GM18519 (cell line): ENCODE results near the gene NDST4.
"Not testable (repeated sequence)": the region's sequence is repeated elsewhere in the genome, so short reads cannot be mapped to it uniquely, and the experiment has no call there.

ENCODE experiments used
- ATAC-seq: cut with Tn5 transposase; IDR thresholded peaks from one replicate; pipeline ENCODE4 v1.9.1; 2021; ENCODE audit warnings: mild to moderate bottlenecking, moderate library complexity; ENCODE audit not compliant: unreplicated experiment, low FRiP score

Gene NDST4

DNA sequence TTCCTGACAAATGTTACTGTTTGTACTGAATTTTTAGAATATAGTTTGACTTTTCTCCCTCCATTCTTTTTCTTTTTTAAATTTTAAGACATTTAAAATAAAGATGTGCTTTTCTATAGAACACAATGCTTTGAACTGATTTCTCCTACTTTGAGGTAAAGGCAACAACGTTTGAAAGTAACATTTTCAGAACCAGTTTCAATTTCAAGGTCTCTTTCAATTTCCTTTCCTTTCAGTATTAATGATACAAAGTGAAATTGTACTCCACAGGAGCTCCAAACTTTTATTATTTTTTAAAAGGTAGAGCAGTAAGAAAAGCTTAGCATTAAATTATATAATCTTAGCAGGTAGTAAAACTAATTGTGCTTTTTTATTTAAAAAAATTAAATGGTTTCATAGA is 54.9 kb downstream of the NDST4 start:
- ATAC-seq: no peak

DNA sequence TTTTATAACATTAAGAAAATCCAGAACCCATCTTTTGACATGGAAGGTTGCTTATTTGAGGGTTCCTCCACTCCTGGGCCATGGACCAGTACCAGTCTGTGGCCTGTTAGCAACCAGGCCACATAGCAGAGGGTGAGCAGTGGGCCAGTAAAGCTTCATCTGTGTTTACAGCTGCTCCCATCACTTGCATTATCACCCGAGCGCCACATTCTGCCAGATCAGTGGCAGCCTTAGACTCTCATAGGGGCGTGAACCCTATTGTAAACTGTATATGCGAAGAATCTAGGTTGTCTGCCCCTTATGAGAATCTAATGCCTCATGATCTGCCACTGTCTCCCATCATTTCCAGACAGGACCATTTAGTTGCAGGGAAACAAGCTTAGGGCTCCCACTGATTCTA is 58.6 kb downstream of the NDST4 start:
- ATAC-seq: no peak

DNA sequence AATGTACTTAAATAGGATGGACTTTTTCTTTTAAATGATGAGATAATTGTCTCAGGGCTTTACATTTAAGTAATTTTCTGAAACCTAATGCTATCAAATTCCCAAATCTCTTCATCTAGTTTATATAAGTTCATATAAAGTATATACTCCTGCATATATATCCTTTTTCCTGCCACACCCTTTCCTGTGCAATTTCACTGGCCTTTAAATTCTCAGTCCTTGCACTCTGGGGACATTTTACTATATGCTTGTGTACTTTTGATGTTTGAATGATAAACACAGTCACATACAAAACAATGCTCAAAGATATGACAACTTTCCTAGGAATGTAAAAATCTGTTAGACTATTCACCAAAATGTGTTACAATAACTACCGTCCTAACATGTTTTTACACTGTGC is 60.1 kb downstream of the NDST4 start:
- ATAC-seq: no peak

DNA sequence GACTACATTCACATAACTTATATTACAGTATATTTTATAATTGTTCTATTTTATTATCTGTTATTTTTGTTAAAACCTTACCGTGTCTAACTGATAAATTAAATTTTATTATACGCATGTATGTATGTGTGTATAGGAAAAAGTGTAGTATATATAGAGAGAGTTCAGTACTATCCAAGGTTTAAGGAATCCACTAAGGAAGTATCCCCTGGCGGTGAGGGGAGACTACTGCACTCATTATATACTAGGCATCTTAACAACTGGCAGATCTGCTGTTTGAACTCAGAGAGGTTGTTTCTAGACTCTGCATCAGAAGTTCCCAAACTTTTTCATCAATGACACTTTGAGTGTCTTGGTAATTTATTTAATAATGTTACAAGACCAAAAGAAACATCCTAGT is 70.9 kb downstream of the NDST4 start:
- ATAC-seq: peak; percentile 83

DNA sequence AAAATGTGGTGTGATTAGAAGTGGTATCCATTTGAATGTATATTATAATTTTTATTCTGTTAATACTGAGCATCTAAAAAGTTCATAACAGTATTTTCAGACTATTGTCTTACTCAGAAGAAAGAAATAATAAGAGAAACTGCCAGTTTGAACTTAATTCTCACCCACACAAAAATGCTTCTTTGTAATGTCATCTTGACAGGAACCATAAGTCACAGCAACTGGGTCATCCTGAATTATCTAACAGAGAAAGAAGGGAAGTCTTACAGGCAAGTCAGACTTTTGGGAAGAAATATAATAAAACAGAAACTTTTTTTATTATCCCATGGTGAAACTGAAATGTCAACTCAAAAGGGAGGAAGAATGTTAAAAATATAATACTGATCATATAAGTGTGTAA is 83.1 kb downstream of the NDST4 start:
- ATAC-seq: no peak

DNA sequence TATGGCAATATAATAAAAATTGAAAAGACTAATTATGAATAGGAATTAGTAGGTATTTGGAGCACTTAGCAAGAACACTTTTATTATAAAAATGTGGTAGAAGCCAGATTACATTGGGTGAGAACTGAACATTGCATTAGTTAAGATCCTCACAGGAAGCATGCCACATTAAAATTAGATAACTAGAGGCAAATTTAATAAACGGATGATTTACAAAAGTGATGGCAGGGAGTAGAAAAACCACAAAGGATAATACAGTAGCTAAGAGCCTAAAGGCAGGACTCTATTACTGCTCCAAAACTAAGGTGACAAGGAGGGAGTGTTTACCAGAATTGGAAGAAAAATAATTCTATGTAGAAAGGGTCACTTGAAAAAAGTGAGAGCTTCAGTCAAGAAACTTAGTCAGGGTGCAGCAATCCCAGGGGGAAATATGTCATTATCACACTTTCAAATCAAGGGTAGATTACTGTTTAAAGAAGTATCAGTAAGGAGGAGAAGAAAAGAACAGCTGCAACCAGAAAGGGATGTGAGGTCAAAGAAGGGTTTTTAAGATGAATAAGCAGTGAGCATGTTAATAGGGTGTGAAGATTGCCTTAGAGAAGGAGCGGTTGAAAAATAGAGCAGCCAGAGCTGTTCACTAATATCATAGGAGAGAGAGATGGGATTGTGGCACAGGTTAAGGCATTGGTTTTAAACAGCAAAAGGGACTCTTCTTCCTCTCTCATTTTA is 84.6 kb downstream of the NDST4 start:
- ATAC-seq: no peak

DNA sequence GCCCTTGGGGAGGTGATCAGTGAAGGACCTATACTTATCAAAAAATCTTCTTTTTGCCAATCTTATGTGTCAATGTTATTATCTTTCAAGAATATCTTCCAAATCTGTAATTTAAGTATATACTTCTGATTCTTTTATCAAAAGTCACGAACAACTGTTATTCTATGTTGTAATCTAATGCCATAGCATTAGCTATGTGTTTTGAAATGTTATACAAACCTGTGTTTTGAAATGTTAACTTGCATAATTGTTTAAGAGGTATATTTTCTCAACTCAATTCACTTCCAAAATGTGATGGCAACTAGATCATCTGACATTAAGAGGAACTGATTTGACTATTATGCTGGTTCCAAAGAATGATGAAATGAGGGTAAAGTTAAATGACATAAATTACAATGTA is 113.5 kb downstream of the NDST4 start:
- no peak for ATAC-seq

DNA sequence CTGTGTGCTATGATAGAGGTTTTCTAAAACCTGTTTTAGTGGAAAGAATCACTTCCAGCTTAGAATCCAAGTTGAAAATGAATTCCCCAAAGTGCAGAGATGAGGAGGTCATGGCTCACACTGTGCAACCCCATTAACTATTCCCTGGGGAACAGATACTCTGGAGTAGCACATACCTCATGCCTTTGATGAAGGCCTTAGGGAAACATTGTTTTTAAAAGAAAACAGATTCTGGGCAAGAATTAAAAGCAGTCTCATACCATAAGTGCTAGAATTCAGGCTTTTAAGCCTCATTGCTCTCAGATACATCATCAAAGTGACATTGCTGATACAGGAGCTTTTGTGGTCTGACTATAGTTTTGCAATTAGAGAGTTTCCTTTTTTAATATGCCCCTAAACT is 115.1 kb downstream of the NDST4 start:
- no peak for ATAC-seq

DNA sequence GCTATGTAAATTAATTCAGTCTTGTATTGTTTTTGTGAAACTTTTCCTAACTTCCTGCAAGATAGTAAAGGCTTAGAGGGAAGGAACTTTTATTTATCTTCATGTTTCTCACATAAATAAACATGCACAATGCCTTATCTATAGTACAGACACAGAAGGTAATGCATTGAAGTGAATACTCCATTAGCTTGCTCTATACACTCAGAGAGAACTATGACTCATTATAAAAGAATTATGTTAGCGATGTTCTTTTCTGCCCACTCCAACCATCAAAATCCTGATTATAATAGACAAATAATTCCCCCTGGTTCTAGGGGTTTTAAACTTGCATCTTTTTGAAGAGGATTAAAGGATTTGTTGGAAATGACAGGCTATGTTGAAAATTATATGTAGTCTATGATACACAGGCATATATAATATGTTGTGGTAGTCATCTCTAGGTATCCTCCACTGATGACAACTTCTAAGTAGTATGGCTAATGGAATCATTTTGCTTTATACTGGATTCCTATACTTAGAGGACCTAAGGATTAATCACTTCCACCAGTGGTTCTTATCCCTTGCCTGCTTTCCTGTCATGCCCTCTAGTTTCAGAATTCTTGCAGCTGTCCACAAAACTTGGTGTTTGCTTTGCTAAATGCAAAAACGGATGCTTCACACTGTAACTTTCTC is 115.7 kb downstream of the NDST4 start:
- ATAC-seq: no peak

DNA sequence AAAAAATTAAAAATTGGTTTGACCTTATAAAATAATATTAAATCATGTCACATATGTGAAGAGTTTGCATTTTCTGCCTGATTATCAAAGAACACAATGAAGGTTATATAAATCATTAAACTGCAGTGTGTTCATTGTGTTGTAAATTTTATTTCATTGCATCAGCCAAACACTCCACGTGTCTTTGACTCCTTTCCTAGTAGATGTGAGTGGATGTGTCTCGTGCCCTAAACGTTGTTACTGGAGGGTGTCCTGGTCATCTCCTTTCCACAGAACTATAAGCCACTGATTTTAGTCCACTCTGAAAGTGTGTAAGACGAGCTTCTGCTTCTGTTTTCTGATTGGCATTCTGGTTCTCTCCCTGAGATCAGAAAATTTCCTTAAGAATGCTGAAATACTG is 127.3 kb downstream of the NDST4 start:
- ATAC-seq: no peak

DNA sequence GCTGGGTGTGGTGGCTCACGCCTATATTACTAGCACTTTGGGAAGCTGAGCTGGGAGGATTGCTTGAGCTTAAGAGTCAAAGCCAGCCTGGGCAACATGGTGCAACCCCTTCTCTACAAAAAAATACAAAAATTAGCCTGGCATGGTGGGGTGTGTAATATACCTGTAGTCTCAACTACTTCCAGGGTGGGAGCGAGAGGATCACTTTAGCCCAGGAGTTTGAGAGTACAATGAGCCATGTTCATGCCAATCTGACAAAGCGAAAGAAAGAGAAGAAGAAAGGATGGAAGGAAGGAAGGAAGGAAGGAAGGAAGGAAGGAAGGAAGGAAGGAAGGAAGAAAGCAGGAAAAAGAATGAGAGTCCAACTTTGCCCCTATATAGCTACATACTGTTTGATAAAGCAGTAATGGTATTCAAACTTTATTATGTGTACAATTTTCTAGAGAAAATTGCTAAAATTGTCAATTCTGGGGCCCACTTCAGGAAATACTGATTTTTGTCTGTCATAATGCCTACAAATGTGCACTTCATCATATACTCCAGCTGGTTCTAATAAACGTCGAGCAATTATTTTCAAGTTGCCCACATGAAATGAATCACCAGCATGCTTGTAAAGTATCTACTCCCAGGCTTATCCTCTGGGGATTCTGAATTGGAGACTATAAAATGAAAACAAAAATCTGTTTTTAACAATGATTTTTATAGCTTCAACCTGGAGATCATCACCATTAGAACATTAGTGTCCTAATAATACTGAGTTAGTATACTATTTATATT is 132.3 kb downstream of the NDST4 start:
- no peak for ATAC-seq

DNA sequence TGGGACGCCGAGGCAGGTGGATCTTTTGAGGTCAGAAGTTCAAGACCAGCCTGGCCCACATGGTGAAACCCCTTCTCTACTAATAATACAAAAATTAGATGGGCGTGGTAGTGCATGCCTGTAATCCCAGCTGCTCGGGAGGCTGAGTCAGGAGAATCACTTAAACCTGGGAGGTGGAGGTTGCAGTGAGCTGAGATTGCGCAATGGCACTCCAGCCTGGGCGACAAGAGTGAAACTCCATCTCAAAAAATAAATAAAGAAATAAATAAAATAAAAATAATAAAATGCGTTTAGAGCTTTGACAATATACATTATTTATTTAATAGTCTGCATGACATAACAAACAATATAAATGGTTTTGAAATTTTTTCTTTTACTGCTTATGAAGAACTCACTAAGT is 133.0 kb downstream of the NDST4 start:
- ATAC-seq: not testable (repeated sequence)

DNA sequence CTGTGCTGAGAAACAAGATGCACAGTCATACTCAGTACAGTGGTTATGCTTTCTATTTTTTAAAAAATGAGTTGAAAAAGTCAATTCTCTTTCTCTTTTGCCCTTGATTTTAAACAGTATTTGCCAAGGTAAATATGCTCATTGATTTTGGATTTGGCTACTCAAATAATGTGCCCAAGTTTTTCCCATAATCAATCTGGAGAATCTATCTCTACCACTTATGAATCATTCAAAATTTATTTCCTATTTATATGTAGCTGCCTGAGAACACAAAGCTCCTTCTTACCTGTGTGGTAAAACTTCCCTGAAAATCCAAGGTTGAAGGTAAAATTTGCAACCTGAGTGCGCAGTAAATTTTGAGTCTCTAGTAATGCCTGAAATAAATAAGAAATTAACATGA is 136.5 kb downstream of the NDST4 start:
- no peak for ATAC-seq

DNA sequence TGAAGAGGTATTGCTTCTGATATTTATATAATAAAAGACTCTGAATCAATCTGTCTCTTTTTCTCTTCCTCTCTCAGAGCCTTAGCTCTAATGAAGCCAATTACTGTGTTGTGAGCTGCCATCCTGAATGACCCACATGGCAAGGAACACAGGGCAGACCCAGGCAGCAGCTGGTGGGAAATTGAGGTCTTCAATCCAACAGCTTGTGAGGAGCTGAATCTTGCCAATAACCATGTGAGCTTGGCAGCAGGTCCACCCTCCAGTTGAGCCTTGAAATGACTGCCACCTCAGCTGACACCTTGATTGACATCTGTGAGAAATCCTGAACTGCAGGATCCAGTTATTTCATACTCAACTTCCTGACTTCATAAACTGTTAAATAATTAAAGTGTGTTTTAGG is 149.4 kb downstream of the NDST4 start:
- ATAC-seq: no peak

DNA sequence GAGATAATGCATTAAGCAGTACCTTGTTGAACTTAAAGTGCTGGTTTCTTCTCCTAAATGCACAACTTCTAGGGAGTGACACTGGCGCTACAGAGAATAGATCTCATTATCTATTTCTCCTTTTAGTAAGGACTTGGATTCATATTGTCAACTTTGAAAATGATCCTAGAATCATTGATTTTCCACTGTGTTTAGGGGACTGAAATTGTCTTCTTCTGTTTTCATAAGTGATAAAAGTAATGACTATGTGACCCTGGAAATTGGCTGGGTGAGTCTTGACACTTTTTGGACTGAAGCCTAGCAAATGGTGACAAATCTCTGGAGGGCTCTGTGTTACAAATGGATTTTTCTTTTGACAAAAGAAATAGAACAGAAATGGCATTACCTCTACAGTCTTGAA is 167.8 kb downstream of the NDST4 start:
- no peak for ATAC-seq

DNA sequence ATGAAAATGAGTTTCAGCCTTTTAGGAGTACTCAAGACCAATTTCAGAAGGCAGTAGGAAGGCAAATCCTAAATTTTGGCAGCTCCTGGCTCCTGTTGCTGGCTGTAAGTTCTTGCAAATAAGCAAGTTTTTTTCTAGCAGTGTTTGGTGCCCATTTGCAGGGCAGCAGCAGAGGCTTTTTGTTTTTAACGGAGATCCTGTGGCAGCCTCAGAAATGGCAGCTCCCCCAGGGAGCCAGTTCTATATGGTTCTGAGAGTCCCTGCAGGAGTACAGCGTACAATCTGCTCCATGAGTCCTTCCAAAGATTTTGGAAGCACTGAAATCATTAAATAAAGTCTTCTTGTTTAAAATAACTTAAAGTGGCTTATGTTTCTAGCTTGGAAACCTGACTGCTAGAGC is 171.9 kb downstream of the NDST4 start:
- ATAC-seq: no peak

DNA sequence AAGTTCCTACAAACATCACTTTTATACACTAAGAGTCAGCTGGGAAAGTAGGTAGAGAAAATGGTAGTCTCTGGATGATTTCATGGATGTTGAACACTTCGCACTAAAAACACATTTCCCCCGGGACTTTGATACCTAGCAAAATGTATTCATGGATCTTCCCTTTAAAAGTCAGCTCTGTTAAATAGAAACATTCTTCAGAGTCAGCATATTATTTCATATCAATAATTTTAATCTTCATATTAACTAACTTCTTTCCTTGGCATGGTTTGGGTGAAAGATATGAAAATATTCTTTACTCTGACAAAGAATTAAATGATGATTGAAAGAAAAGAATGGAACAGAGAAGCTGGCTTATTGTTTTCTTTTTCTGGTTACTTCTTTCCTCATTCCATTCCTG is 185.5 kb downstream of the NDST4 start:
- ATAC-seq: no peak

DNA sequence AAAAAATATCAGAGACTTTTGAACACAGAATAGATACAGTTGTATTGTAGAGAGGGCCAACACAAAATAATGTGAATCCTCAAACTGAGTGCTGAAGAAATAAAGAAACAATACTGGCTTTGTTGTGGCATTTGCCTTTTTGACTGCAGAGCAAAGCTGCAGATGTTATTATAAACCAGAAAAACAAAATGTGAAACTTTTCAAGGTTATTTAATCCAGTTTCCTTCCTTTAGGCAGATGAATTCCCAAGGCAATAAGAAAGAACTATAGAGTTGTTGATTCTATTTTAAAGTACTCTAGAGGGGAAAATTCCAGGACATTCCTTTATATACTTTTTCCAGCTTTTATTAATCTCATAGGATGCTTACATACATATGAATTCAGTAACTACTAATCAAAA is 186.8 kb downstream of the NDST4 start:
- no peak for ATAC-seq

DNA sequence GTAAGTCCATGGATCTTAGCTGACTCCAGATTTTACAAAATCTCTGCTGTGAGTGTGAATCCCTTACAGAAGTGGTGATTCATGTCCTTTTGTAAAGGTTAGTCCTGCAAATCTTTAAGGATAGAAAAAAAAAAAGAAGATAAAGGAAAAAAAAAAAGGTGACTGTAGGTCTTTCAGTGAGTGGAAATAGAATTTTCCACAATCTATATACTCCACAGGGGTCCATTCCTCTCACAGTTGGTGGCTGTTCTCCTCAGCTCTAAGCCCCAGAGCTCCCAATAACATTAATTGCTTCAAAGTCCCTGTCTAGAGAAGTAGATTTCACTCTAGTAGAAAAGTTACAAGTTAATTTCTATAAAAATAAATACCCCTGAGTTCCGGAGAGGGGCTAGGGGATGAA is 189.1 kb downstream of the NDST4 start:
- ATAC-seq: no peak

DNA sequence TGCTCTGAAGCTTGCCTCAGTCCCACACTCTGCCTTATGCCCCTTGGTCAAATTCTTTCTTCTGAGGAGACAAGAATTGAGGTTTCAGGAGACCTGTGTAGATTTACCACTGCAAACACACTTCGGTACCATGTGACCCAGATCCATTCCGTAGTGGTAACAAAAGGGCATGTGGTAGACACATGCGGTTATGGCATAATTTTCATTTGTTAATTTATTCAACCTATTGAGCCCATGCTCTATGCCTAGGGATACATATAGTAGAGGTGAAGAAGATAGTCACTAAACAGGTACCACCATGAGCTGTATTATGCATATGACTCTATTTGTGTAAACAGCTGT is 190.9 kb downstream of the NDST4 start:
- ATAC-seq: no peak

DNA sequence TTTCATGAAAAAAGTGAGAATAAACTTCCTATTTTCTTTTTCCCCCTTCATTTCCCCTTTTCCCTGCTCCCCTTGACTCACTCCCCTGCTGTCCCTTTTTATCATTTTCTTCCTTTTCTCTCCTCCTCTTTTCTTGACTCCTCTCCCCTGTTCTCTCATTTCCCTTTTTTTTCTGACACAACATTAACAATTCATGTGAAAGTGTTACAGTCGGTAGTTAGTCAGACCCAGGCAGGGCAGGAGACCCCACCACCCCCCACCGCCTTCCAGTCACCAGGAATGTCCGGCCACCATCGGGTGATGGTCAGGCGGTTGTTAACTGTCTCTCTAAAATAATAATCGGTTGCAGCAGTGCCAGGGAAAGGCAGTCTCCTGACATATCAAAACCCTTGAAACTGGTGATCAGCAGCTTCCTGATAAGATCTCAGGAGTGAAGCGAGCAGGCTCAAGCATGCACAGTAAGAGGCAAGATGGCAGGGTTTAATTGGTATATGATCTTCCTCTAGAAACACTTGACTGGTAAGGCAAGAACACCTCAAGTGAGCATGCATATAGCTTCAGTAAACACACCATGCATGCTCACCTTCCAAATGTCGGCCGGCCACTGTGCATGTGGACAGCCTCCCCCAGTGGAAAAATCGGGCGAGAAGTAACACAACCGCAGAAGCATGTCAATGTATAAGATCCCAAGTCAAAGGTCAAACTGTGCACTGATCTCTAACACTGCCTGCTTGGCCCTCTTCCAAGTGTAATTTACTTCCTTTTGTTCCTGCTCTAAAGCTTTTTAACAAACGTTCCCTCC is 191.4 kb downstream of the NDST4 start:
- no peak for ATAC-seq
